Mesenchymal stem cell (in vitro differentiated cells and primary cell): Measurements from ENCODE around the gene POLR2E.
"Not testable (repeated sequence)": the region's sequence is repeated elsewhere in the genome, so short reads cannot be mapped to it uniquely, and the experiment has no call there.

Experiments
- DNase-seq: peaks from one replicate; pipeline ENCODE4 v3.0.0-alpha.2; 2013
- H2AFZ ChIP-seq: one replicate; pipeline ENCODE4 v1.6.1; 2013; ENCODE audit warnings: low read depth, mild to moderate bottlenecking, control low read depth, inconsistent platforms, low read length, moderate library complexity
- H2AK5ac ChIP-seq: 2 replicates; pipeline ENCODE4 v1.6.1; 2013; ENCODE audit warnings: low read length, moderate library complexity, mild to moderate bottlenecking, inconsistent platforms; ENCODE audit not compliant: severe bottlenecking
- H2BK120ac ChIP-seq: one replicate; pipeline ENCODE4 v1.6.1; 2013; ENCODE audit warnings: low read depth, mild to moderate bottlenecking, inconsistent platforms, low read length, moderate library complexity
- H2BK12ac ChIP-seq, 2 experiments: one replicate each; pipeline ENCODE4 v1.6.1; 2013; ENCODE audit warnings: inconsistent platforms in 2 of 2, low read length in 2 of 2, mild to moderate bottlenecking in 2 of 2, moderate library complexity in 2 of 2, control low read depth in 1 of 2
- H2BK15ac ChIP-seq: one replicate; pipeline ENCODE4 v1.6.1; 2013; ENCODE audit warnings: mild to moderate bottlenecking, low read depth, inconsistent platforms; ENCODE audit not compliant: poor library complexity, severe bottlenecking
- H2BK5ac ChIP-seq: 2 replicates; pipeline ENCODE4 v1.6.1; 2013; ENCODE audit warnings: low read depth, mild to moderate bottlenecking, low read length, control low read depth, inconsistent platforms; ENCODE audit not compliant: poor library complexity, severe bottlenecking
- H3K14ac ChIP-seq, 2 experiments: one replicate each; pipeline ENCODE4 v1.6.1; 2013; ENCODE audit warnings: inconsistent platforms in 2 of 2, low read length in 2 of 2, control low read depth in 1 of 2, mild to moderate bottlenecking in 1 of 2, moderate library complexity in 1 of 2
- H3K18ac ChIP-seq, 2 experiments: one replicate each; pipeline ENCODE4 v1.6.1; 2013; ENCODE audit warnings: inconsistent platforms in 2 of 2, low read length in 2 of 2, control low read depth in 1 of 2, low read depth in 1 of 2, mild to moderate bottlenecking in 1 of 2
- H3K23ac ChIP-seq, 2 experiments: one replicate each; pipeline ENCODE4 v1.6.1; 2013; ENCODE audit warnings: inconsistent platforms in 2 of 2, low read length in 2 of 2, mild to moderate bottlenecking in 2 of 2, moderate library complexity in 2 of 2, control low read depth in 1 of 2
- H3K27ac ChIP-seq: 2 replicates; pipeline ENCODE4 v1.5.1; 2013; ENCODE audit warnings: mild to moderate bottlenecking, moderate library complexity, low read length, control low read depth, inconsistent platforms; ENCODE audit not compliant: poor library complexity, severe bottlenecking
- H3K27me3 ChIP-seq, 2 experiments: 2 replicates each; pipeline versions ENCODE4 v1.6.1 to v1.7.0; 2013; ENCODE audit warnings: low read length in 2 of 2, mild to moderate bottlenecking in 2 of 2, moderate library complexity in 2 of 2, control low read depth in 1 of 2, inconsistent platforms in 1 of 2; ENCODE audit not compliant: control insufficient read depth in 1 of 2, insufficient read depth in 1 of 2
- H3K36me3 ChIP-seq, 2 experiments: 2 replicates each; pipeline versions ENCODE4 v1.6.1 to v1.7.0; 2013; ENCODE audit warnings: low read length in 2 of 2, control low read depth in 1 of 2, inconsistent platforms in 1 of 2, low read depth in 1 of 2, mild to moderate bottlenecking in 1 of 2; ENCODE audit not compliant: insufficient read depth in 2 of 2, control insufficient read depth in 1 of 2
- H3K4ac ChIP-seq, 2 experiments: one replicate each; pipeline ENCODE4 v1.6.1; 2013; ENCODE audit warnings: inconsistent platforms in 2 of 2, low read length in 2 of 2, mild to moderate bottlenecking in 2 of 2, moderate library complexity in 2 of 2, control low read depth in 1 of 2, low read depth in 1 of 2
- H3K4me1 ChIP-seq: 2 replicates; pipeline ENCODE4 v1.6.1; 2013; ENCODE audit warnings: low read depth, low read length, control low read depth; ENCODE audit not compliant: control insufficient read depth, insufficient read depth
- H3K4me2 ChIP-seq: 2 replicates; pipeline ENCODE4 v1.6.1; 2013; ENCODE audit warnings: low read length, mild to moderate bottlenecking, inconsistent platforms; ENCODE audit not compliant: poor library complexity, severe bottlenecking
- H3K4me3 ChIP-seq, 2 experiments: 2 replicates each; pipeline versions ENCODE4 v1.5.1 to v1.7.0; 2013; ENCODE audit warnings: low read length in 2 of 2, mild to moderate bottlenecking in 2 of 2, control low read depth in 1 of 2, low read depth in 1 of 2; ENCODE audit not compliant: insufficient read depth in 1 of 2
- H3K79me1 ChIP-seq: replicated peaks from 2 replicates; pipeline ENCODE4 v1.6.1; 2013; ENCODE audit warnings: mild to moderate bottlenecking, control low read depth, low read length, inconsistent platforms; ENCODE audit not compliant: poor library complexity, severe bottlenecking
- H3K9ac ChIP-seq: 2 replicates; pipeline ENCODE4 v1.7.0; 2013; ENCODE audit warnings: mild to moderate bottlenecking, low read length, moderate library complexity
- H3K9me3 ChIP-seq: 2 replicates; pipeline ENCODE4 v1.7.0; 2013; ENCODE audit warnings: mild to moderate bottlenecking, low read length; ENCODE audit not compliant: control insufficient read depth
- H4K8ac ChIP-seq: one replicate; pipeline ENCODE4 v1.6.1; 2013; ENCODE audit warnings: inconsistent platforms, mild to moderate bottlenecking, low read length, moderate library complexity
- H4K91ac ChIP-seq: one replicate; pipeline ENCODE4 v1.6.1; 2013; ENCODE audit warnings: mild to moderate bottlenecking, low read length, inconsistent platforms
- WGBS: methylation state at CpG from one replicate; pipeline ENCODE4 v1.1.7; 2013; ENCODE audit warnings: mixed read lengths; 5-methylcytosine and 5-hydroxymethylcytosine counted together

The POLR2E gene

DNA sequence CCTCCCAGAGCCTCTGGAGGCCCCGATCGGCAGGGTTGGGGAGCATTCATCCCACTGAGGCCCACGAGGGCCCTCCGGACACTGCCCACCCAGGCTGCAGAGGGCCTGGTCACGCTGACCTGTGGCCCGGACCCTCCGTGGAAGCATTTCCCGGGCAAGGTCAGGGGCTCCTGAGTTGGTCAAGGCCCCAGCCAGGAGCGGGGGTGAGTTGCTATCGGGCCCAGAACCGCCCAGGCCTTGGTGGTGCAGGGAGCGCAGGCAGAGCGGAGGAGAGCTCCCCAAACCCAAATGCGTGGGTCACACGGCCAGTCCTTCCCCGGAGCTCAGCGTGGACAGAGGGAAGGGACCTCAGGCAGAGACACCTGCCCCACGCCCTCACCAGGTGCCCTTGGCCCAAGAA is 34.4 kb upstream of the POLR2E start:
- H4K8ac ChIP-seq, result no peak overlapping the region
- peak overlapping the region; percentile 62 for H2BK15ac ChIP-seq
- H3K27me3 ChIP-seq, result no peaks in the 10 kb centered on the region
- H3K23ac ChIP-seq, result no peak overlapping the region
- peaks cover 59 to 65% of the 10 kb centered on the region in 2 experiments for H3K36me3 ChIP-seq
- no peak overlapping the region for H3K4ac ChIP-seq
- no peak overlapping the region for H3K18ac ChIP-seq
- no peak overlapping the region for H3K4me2 ChIP-seq
- H2AK5ac ChIP-seq, result no peak overlapping the region
- H3K9me3 ChIP-seq, result no peaks in the 10 kb centered on the region
- peaks cover 23% of the 10 kb centered on the region for H3K79me1 ChIP-seq
- H3K14ac ChIP-seq, result no peak overlapping the region
- DNase-seq, result no peak
- WGBS, result 98% methylated on average over 17 of the region's 18 CpGs
- no peak overlapping the region for H2BK120ac ChIP-seq
- H3K9ac ChIP-seq, result peak overlapping the region; percentile 98
- H4K91ac ChIP-seq, result no peak overlapping the region
- peak overlapping the region in 1 of 2 experiments; percentile 92 for H3K4me3 ChIP-seq
- no peak overlapping the region for H2AFZ ChIP-seq
- H3K27ac ChIP-seq, result no peak overlapping the region
- no peak overlapping the region for H2BK5ac ChIP-seq
- no peak overlapping the region for H2BK12ac ChIP-seq
- H3K4me1 ChIP-seq, result peaks cover 68% of the 10 kb centered on the region

- 94% methylated on average over 7 of the region's 7 CpGs for WGBS
- not testable (repeated sequence) for H3K4me3 ChIP-seq, H4K8ac ChIP-seq, H2BK15ac ChIP-seq, H4K91ac ChIP-seq, H3K14ac ChIP-seq, H3K4ac ChIP-seq, H3K27ac ChIP-seq, DNase-seq, H3K23ac ChIP-seq, H3K18ac ChIP-seq, H3K9me3 ChIP-seq, H3K4me2 ChIP-seq, H2BK12ac ChIP-seq, H2BK5ac ChIP-seq, H2AFZ ChIP-seq, H2AK5ac ChIP-seq, H3K27me3 ChIP-seq, H2BK120ac ChIP-seq
- Histone ChIP-seq H3K4me1 (peaks cover 69% of the 10 kb centered on the region), H3K9ac (peak overlapping the region; percentile 98), H3K36me3 (peaks cover 60 to 65% of the 10 kb centered on the region in 2 experiments), H3K79me1 (peaks cover 26% of the 10 kb centered on the region)
Measured at GRCh38 chr19:1129084-1129483, 33.9 kb upstream of the POLR2E start.

- H3K27ac ChIP-seq, result no peak overlapping the region
- H3K14ac ChIP-seq, result no peak overlapping the region
- H2BK15ac ChIP-seq, result no peak overlapping the region
- H3K4me2 ChIP-seq, result no peak overlapping the region
- peaks cover 64 to 65% of the 10 kb centered on the region in 2 experiments for H3K36me3 ChIP-seq
- H3K79me1 ChIP-seq, result peaks cover 28% of the 10 kb centered on the region
- no peak overlapping the region for H3K18ac ChIP-seq
- H2AK5ac ChIP-seq, result no peak overlapping the region
- no peak overlapping the region for H3K9ac ChIP-seq
- H2AFZ ChIP-seq, result no peak overlapping the region
- no peak overlapping the region for H3K4me3 ChIP-seq
- H4K8ac ChIP-seq, result no peak overlapping the region
- H3K27me3 ChIP-seq, result no peaks in the 10 kb centered on the region
- H3K9me3 ChIP-seq, result no peaks in the 10 kb centered on the region
- H3K4me1 ChIP-seq, result peaks cover 70% of the 10 kb centered on the region
- no peak for DNase-seq
- no peak overlapping the region for H3K23ac ChIP-seq
- no peak overlapping the region for H2BK120ac ChIP-seq
- H2BK5ac ChIP-seq, result no peak overlapping the region
- H3K4ac ChIP-seq, result no peak overlapping the region
- no peak overlapping the region for H4K91ac ChIP-seq
- no peak overlapping the region for H2BK12ac ChIP-seq
- 95% methylated on average over 16 of the region's 17 CpGs for WGBS
Measured at GRCh38 chr19:1128106-1128505, 32.9 kb upstream of the POLR2E start.

GRCh38 chr19:1126984-1127760 is 32.0 kb upstream of the POLR2E start:
- Histone ChIP-seq H4K8ac (peak overlapping the region; percentile 27), H2AFZ (no peak overlapping the region), H2AK5ac (no peak overlapping the region), H2BK15ac (no peak overlapping the region), H3K14ac (no peak overlapping the region), H3K9ac (no peak overlapping the region), H3K4me3 (no peak overlapping the region), H4K91ac (peak overlapping the region; percentile 11), H3K23ac (no peak overlapping the region), H3K4me2 (no peak overlapping the region), H2BK120ac (no peak overlapping the region), H3K9me3 (no peaks in the 10 kb centered on the region), H3K4ac (no peak overlapping the region), H3K18ac (no peak overlapping the region), H3K27ac (no peak overlapping the region), H2BK5ac (no peak overlapping the region), H3K27me3 (no peaks in the 10 kb centered on the region), H3K36me3 (peaks cover 71 to 72% of the 10 kb centered on the region in 2 experiments), H3K4me1 (peaks cover 65% of the 10 kb centered on the region), H2BK12ac (no peak overlapping the region), H3K79me1 (peaks cover 30% of the 10 kb centered on the region)
- DNase-seq, result no peak
- 97% methylated on average over 33 of the region's 33 CpGs for WGBS
